WTC11 (cell line): Measurements from ENCODE around the gene SH3YL1.

ENCODE experiments used
- MYBL2 ChIP-seq: sonication (generic); formaldehyde crosslinking; IDR thresholded peaks from 2 replicates; pipeline ENCODE4 v1.8.1; 2023; ENCODE audit warnings: mild to moderate bottlenecking, moderate library complexity, missing genetic modification reagents
- SMAD3 ChIP-seq: sonication (generic); formaldehyde crosslinking; IDR thresholded peaks from 2 replicates; pipeline ENCODE4 v1.8.0; 2022; ENCODE audit warnings: missing genetic modification reagents, mild to moderate bottlenecking, borderline replicate concordance
- TF ChIP-seq, protein P1 (sequence below): sonication (generic); formaldehyde crosslinking; IDR thresholded peaks from 2 replicates; pipeline ENCODE4 v1.8.0; 2022; ENCODE audit warnings: mild to moderate bottlenecking, missing genetic modification reagents
- TF ChIP-seq, protein P2 (sequence below): fragments of 200-600 bp; IDR thresholded peaks from 2 replicates; pipeline ENCODE4 v1.8.0; 2022; ENCODE audit warnings: antibody characterized with exemption
- TF ChIP-seq, protein P3 (sequence below): sonication (generic); formaldehyde crosslinking; IDR thresholded peaks from 2 replicates; pipeline ENCODE4 v1.8.0; 2022; ENCODE audit warnings: mild to moderate bottlenecking, missing genetic modification reagents
- TF ChIP-seq, protein P4 (sequence below): sonication (generic); formaldehyde crosslinking; IDR thresholded peaks from 2 replicates; pipeline ENCODE4 v1.8.1; 2022; ENCODE audit warnings: low read depth, mild to moderate bottlenecking, moderate library complexity, missing genetic modification reagents, borderline replicate concordance

DNA sequence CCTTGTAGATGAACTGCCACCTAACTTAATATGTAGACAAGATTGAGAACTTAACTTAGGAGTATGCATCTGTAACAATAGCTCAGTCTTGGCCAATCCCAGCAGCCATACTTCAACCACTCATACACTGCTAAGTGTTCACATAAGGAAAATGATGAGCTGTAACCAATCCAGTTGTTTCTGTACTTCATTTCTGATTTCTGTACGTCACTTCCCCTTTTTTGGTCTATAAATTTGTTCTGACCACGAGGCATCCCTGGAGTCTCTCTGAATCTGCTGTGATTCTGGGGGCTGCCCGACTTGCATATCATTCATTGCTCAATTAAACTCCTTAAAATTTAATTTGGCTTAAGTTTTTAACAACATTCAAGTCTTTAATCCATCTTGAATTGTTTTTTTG lies 6.4 kb downstream of the SH3YL1 start:
- TF ChIP-seq MYBL2 (no peak), SMAD3 (CRISPR knock-in tag) (no peak)
- TF ChIP-seq, protein P1, sequence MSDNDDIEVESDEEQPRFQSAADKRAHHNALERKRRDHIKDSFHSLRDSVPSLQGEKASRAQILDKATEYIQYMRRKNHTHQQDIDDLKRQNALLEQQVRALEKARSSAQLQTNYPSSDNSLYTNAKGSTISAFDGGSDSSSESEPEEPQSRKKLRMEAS (CRISPR knock-in tag) = no peak
- TF ChIP-seq, protein P2, sequence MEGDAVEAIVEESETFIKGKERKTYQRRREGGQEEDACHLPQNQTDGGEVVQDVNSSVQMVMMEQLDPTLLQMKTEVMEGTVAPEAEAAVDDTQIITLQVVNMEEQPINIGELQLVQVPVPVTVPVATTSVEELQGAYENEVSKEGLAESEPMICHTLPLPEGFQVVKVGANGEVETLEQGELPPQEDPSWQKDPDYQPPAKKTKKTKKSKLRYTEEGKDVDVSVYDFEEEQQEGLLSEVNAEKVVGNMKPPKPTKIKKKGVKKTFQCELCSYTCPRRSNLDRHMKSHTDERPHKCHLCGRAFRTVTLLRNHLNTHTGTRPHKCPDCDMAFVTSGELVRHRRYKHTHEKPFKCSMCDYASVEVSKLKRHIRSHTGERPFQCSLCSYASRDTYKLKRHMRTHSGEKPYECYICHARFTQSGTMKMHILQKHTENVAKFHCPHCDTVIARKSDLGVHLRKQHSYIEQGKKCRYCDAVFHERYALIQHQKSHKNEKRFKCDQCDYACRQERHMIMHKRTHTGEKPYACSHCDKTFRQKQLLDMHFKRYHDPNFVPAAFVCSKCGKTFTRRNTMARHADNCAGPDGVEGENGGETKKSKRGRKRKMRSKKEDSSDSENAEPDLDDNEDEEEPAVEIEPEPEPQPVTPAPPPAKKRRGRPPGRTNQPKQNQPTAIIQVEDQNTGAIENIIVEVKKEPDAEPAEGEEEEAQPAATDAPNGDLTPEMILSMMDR = no peak
- TF ChIP-seq, protein P3, sequence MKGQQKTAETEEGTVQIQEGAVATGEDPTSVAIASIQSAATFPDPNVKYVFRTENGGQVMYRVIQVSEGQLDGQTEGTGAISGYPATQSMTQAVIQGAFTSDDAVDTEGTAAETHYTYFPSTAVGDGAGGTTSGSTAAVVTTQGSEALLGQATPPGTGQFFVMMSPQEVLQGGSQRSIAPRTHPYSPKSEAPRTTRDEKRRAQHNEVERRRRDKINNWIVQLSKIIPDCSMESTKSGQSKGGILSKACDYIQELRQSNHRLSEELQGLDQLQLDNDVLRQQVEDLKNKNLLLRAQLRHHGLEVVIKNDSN (CRISPR knock-in tag) = no peak
- TF ChIP-seq, protein P4, sequence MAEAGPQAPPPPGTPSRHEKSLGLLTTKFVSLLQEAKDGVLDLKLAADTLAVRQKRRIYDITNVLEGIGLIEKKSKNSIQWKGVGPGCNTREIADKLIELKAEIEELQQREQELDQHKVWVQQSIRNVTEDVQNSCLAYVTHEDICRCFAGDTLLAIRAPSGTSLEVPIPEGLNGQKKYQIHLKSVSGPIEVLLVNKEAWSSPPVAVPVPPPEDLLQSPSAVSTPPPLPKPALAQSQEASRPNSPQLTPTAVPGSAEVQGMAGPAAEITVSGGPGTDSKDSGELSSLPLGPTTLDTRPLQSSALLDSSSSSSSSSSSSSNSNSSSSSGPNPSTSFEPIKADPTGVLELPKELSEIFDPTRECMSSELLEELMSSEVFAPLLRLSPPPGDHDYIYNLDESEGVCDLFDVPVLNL = no peak
